GM12878 (cell line): Measurements from ENCODE around the gene TRABD2B. TPM values are rescaled to one million over a fixed set of nuclear protein-coding genes. Genes with fewer than 3 reads are reported as not detected.

ENCODE experiments used
- ATAC-seq: fragments of 200-7000 bp; cut with Tn5 transposase; 3 replicates; pipeline ENCODE4 v1.9.1; 2020; ENCODE audit warnings: mild to moderate bottlenecking, moderate library complexity
- BruUV-seq: library from RNA; stranded (reverse); fragments of 400-500 nt; replicated peaks from 2 replicates; lab custom pipeline; 2021; lab: Mats Ljungman, UMichigan
- CTCF ChIA-PET: fragments of 300-600 bp; sonication (Branson Sonifier 250); formaldehyde crosslinking; extraction: SDS; loops from one replicate; lab custom pipeline; 2021; ENCODE audit warnings: inconsistent platforms; lab: Yijun Ruan, JAX
- POLR2A ChIA-PET: fragments of 350-600 bp; formaldehyde crosslinking; extraction: SDS; loops from one replicate; lab custom pipeline; 2021; ENCODE audit warnings: inconsistent platforms; lab: Charles Lee
- RAD21 ChIA-PET: fragments of 300-600 bp; sonication (Branson Sonifier 250); formaldehyde crosslinking; loops from one replicate; lab custom pipeline; 2023; ENCODE audit warnings: antibody characterized with exemption; ENCODE audit not compliant: unreplicated experiment; lab: Charles Lee
- SMC1A ChIA-PET: fragments of 300-600 bp; sonication (Branson Sonifier 250); formaldehyde crosslinking; loops from one replicate; lab custom pipeline; 2023; ENCODE audit not compliant: unreplicated experiment, uncharacterized antibody; lab: Charles Lee
- DNase-seq: peaks from one replicate; pipeline ENCODE4 v3.0.0-alpha.2; 2011; ENCODE audit warnings: low read depth, low spot score
- FAIRE-seq: peaks from 3 replicates; lab custom pipeline; 2011; peaks lifted over from hg19 to GRCh38; lab: Jason Lieb, UNC
- H2AFZ ChIP-seq: 2 replicates; pipeline ENCODE4 v1.6.0; 2011; ENCODE audit warnings: low read depth, low read length, control low read depth; ENCODE audit not compliant: control insufficient read depth
- H3K27ac ChIP-seq: 2 replicates; pipeline ENCODE4 v1.5.1; 2011; ENCODE audit warnings: control low read depth; ENCODE audit not compliant: control insufficient read depth, insufficient read depth
- H3K27me3 ChIP-seq, 2 experiments: replicated peaks in 1 of 2; 2 replicates each; pipeline versions ENCODE4 v1.6.0 to v1.6.1; 2011; ENCODE audit warnings: low read length in 1 of 2; ENCODE audit not compliant: control insufficient read depth in 2 of 2, insufficient read depth in 2 of 2
- H3K36me3 ChIP-seq, 2 experiments: 2 replicates each; pipeline ENCODE4 v1.5.1; 2011; ENCODE audit warnings: low read length in 1 of 2; ENCODE audit not compliant: control insufficient read depth in 2 of 2, insufficient read depth in 2 of 2
- H3K4me1 ChIP-seq: 2 replicates; pipeline ENCODE4 v1.6.1; 2011; ENCODE audit warnings: mild to moderate bottlenecking, low read length, moderate library complexity, mixed read lengths; ENCODE audit not compliant: control insufficient read depth, insufficient read depth
- H3K4me2 ChIP-seq: 2 replicates; pipeline ENCODE4 v1.6.0; 2011; ENCODE audit warnings: control low read depth; ENCODE audit not compliant: control insufficient read depth, insufficient read depth
- H3K4me3 ChIP-seq: fragments of 200-600 bp; sonication (generic); 2 replicates; pipeline ENCODE4 v1.5.1; 2016
- H3K79me2 ChIP-seq: 2 replicates; pipeline ENCODE4 v1.6.0; 2011; ENCODE audit warnings: low read length; ENCODE audit not compliant: control insufficient read depth, insufficient read depth
- H3K9ac ChIP-seq: 2 replicates; pipeline ENCODE4 v1.8.0; 2011; ENCODE audit warnings: low read length, control low read depth, mixed read lengths; ENCODE audit not compliant: control insufficient read depth, insufficient read depth
- H3K9me3 ChIP-seq: replicated peaks from 3 replicates; pipeline ENCODE4 v1.5.1; 2011; ENCODE audit warnings: mild to moderate bottlenecking, low read length; ENCODE audit not compliant: control insufficient read depth, insufficient read depth
- H4K20me1 ChIP-seq: 2 replicates; pipeline ENCODE4 v1.6.0; 2011; ENCODE audit not compliant: control insufficient read depth, insufficient read depth
- BACH1 ChIP-seq: fragments of 450-650 bp; IDR thresholded peaks from 2 replicates; pipeline ENCODE4 v1.6.1; 2017; ENCODE audit warnings: mild to moderate bottlenecking, borderline replicate concordance
- IRF4 ChIP-seq: IDR thresholded peaks from 2 replicates; pipeline ENCODE4 v1.6.1; 2011; ENCODE audit warnings: low read depth, low read length
- NBN ChIP-seq: fragments of 450-650 bp; IDR thresholded peaks from 2 replicates; pipeline ENCODE4 v1.6.1; 2016
- NRF1 ChIP-seq: conservative IDR thresholded peaks from 2 replicates; pipeline ENCODE4 v1.6.1; 2011; ENCODE audit warnings: mild to moderate bottlenecking, low read depth, low read length, improper control_type of control experiment
- SIX5 ChIP-seq: IDR thresholded peaks from 2 replicates; pipeline ENCODE4 v1.6.1; 2011; ENCODE audit warnings: mild to moderate bottlenecking, low read depth, low read length, moderate library complexity; ENCODE audit not compliant: severe bottlenecking
- ZBTB40 ChIP-seq: fragments of 450-650 bp; IDR thresholded peaks from 2 replicates; pipeline ENCODE4 v1.6.1; 2016; ENCODE audit warnings: mild to moderate bottlenecking, moderate library complexity, borderline replicate concordance
- whole genome bisulfite sequencing: methylation state at CpG from one replicate; pipeline ENCODE4 v1.1.6; 2016; ENCODE audit warnings: low lambda C conversion rate; ENCODE audit not compliant: insufficient replicate concordance, insufficient coverage; ENCODE audit errors: missing lambda C conversion rate; 5-methylcytosine and 5-hydroxymethylcytosine counted together
- in situ Hi-C: fragments of 300-500 bp; cut with MboI; formaldehyde crosslinking; loops from 9 replicates; pipeline ENCODE4 v1.14.3; 2018; ENCODE audit warnings: mixed read lengths
- intact Hi-C: fragments of 100-400 bp; cut with micrococcal nuclease; formaldehyde crosslinking; loops from one replicate; pipeline ENCODE4 v1.14.2; 2022; ENCODE audit not compliant: unreplicated experiment
- polyA plus RNA-seq, 11 experiments: library from polyadenylated mRNA; depleted of rRNA in 4 of 11; unstranded in 6 of 11; stranded (reverse) in 5 of 11; fragments of >200 nt; fragmentation: Nextera tagmentation in 4 of 11; fragmentation: Illumina TruSeq in 1 of 11; extraction: Ambion mirVana in 4 of 11; extraction: Trizol in 1 of 11; gene quantifications; 1 replicate in 1 of 11; 2 replicates in 10 of 11; pipeline versions ENCODE4 v1.2.1 to v1.2.3, GENCODE V29; 2011 to 2016; ENCODE audit warnings: inconsistent platforms in 2 of 11, missing spikeins in 2 of 11, low read depth in 1 of 11
- total RNA-seq, 4 experiments: library from RNA; depleted of rRNA in 3 of 4; stranded (reverse); fragments of >200 nt in 3 of 4; fragmentation: Illumina TruSeq in 1 of 4; extraction: Trizol in 1 of 4; gene quantifications; 2 replicates each; pipeline versions ENCODE4 v1.2.1 to v1.2.3, GENCODE V29; 2013 to 2021

TRABD2B gene
- total and polyA plus RNA-seq, 10 of the 15 experiments (the other 5 are each of a cell fraction or from before 2014, with no cell fraction given), result not detected

DNA sequence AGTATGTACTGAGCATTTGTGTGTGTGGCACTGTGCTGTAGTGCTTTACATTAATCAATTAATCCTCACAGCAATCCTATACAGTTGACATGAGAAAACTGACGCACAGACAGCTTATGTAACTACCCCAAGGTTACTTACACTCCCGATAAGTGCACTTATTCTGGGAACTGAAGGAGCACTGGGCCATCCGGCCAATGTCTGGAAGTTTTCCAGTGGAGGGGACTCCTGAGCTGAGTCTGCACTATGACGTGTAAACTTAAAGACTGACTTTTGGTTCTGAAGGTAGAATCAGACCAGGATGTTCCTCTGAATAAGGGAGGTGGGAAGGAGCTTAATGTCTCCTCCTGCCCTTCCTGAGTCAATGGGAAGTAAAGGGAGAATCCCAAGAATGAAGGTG lies 12.2 kb downstream of the TRABD2B start:
- ChIA-PET SMC1A (no interaction called here), POLR2A (no interaction called here), RAD21 (no interaction called here), CTCF (no interaction called here)
- no peaks in the 10 kb centered on the region for H3K36me3 ChIP-seq
- intact Hi-C loops (no loop called here), in situ Hi-C loops (no loop called here)
- H2AFZ ChIP-seq, result no peak overlapping the region
- H3K79me2 ChIP-seq, result no peaks in the 10 kb centered on the region
- no peak overlapping the region for H3K4me3 ChIP-seq
- TF ChIP-seq ZBTB40 (no peak), NBN (no peak), IRF4 (no peak), SIX5 (no peak), NRF1 (no peak), BACH1 (no peak)
- no peaks in the 10 kb centered on the region for H4K20me1 ChIP-seq
- no peaks in the 10 kb centered on the region for H3K9me3 ChIP-seq
- H3K27ac ChIP-seq, result no peak overlapping the region
- 38% methylated on average over 4 of the region's 4 CpGs for WGBS
- no peak overlapping the region for H3K9ac ChIP-seq
- no peak for DNase-seq
- H3K4me1 ChIP-seq, result no peaks in the 10 kb centered on the region
- no peak for FAIRE-seq
- no TSS peak for BruUV-seq
- H3K4me2 ChIP-seq, result no peak overlapping the region
- no peak for ATAC-seq
- H3K27me3 ChIP-seq, result peaks cover 7 to 10% of the 10 kb centered on the region in 2 experiments
